NCI-H1930 (cell line): Measurements from ENCODE around the gene KMT2C.
"Not testable (repeated sequence)": the region's sequence is repeated elsewhere in the genome, so short reads cannot be mapped to it uniquely, and the experiment has no call there.

Experiments used
- DNase-seq, 2 experiments: peaks; one replicate each; lab custom pipeline; 2025; lab: John Stamatoyannopoulos, UW

The KMT2C gene

DNA sequence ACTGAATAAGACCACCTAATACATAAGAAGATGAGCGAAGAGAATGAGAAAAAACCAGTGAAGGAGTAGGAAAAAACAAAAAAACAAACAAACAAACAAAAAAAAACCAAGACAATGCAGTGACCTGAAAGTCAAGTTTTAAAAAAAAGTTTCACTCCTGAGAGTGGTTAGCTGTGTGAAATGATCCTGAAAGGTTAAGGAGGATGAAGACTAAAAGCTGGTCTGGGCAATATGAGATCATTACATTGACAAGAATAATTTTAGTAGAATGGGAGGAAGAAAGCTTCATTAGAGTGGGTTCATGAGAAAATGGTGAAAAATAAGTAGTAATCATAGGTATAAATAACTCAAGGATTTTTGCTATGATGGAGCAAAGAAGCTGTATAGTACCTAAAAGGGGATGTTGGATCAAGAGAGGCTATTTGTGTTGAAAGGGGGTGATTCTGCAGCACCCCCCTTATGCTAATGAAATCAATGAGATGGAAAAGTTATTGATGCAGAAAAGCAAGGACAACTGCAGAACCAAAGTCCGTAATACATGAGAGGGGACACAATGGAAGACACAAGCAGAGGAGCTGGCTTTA is 80.2 kb downstream of the KMT2C start:
- DNase-seq = no peak

DNA sequence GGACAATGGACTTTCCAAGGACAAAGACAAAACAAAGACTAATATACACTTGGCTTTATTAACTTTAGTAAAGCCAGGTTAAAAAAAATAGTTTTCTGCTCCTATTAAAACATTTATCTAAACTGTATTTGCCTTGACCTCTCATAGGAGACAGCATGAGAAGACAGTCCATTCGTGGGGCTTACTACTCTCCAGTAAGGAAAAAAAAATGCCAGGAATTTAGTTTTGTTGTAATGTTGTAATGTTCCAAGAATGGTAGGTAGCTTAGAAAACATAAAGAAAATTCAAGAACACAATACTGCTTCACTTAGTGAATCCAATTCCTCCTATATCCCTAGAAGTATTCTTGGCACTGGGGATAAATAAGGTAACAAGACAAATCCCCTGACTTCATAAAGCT is 81.7 kb downstream of the KMT2C start:
- DNase-seq = no peak

DNA sequence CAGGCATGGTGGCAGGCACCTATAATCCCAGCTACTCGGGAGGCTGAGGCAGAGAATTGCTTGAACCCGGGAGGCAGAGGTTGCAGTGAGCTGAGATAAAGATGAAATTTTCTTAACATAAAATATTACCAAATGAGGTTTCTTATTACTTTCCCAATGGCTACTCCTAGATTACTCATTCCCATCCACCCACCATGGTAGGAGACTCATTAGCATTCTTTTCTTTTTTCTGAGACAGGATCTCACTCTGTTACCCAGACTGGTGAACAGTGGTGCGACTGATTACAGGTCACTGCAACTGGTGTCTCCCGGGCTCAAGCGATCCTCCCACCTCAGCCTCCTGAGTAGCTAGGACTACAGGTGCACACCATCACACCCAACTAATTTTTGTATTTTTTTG is 82.5 kb downstream of the KMT2C start:
- DNase-seq = not testable (repeated sequence)

DNA sequence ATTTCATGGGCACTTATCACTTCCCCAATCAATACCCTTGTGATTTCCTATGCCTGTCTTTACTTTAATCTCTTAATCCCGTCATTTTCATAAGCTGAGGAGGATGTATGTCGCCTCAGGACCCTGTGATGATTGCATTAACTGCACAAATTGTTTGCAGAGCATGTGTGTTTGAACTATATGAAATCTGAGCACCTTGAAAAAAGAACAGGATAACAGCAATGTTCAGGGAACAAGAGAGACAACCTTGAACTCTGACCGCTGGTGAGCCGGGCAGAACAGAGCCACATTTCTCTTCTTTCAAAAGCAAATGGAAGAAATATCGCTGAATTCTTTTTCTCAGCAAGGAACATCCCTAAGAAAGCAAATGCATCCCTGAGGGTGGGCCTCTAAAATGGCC is 84.1 kb downstream of the KMT2C start:
- not testable (repeated sequence) for DNase-seq

DNA sequence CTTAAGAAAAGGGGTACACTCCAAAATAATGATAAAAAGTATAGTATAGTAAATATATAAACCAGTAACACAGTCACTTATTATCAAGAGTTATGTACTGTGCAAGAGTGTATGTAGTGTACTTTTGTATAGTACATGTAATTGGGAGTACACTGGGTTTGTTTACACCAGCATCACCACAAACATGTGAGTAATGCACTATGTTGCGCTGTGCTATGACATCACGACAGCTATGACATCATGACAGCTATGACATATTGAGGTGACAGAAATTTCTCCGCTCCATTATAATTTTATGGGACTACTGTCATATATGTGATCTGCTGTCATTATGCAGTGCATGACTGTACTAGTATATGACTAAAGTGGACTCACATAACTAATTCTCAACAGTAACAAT is 84.6 kb downstream of the KMT2C start:
- no peak for DNase-seq

DNA sequence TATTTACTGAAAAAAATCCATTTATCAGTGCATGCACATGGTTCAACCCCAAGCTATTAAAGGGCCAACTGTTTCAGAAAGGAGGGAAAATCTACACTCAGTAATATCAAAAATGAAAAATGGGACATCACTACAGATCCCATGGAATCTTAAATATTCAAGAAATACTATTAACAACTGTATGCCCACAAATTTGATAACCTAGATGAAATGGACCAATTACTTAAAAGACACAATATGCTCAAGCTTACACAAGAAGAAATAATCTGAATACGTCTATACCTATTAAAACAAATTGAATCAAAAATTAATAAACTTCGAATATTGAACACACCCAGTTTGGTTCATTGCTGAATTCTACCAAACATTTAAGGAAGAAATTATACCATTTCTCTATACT is 87.9 kb downstream of the KMT2C start:
- DNase-seq = no peak

DNA sequence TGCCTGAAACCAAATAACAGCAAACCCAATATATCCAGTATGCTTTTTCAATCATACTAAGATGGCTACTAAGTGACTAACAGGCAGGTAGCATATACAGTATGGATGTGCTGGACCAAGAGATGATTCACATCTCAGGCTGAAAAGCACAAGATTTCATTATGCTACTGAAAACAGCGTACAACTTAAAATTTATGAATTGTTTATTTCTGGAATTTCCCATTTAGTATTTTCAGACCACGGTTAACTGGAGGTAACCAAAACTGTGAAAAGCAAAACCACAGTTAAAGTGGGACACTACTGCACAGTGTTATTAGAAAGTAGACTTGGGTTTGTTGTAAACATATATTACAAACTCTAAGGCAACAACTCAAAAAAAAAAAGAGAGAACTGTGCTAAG is 91.5 kb downstream of the KMT2C start:
- DNase-seq = no peak

DNA sequence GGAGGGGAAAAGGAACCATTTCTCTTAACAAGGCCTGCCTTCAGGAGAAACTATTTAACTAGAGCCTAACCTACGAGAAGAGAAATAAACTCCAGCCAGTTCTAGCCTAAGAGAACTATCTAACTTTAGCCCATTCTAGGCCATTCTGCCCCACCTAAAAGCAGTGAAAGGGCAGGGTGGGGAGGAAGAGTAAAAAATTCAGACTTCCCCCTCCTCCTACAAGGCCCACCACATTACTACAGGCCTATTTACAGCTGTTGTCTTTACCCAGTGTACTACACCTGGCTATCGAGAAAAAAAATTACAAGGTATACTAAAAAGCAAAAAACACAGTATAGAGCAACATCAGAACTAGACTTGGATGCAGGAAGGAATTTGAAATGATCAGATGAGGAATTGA is 93.0 kb downstream of the KMT2C start:
- DNase-seq = no peak

DNA sequence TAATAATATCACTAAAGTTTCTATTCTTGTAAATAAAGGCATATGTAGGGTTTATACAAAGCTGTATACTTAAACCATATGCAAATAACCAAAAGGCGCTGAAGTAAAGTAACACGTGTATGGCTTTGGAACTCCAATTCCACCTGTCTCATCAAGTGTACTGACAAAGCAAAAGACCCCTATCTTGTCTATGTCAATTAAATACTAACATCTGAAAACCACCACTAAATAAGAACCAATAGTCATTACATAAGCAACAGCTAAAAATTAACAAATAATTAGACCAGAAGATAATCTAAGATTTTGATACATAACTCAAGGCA is 93.9 kb downstream of the KMT2C start:
- no peak for DNase-seq

DNA sequence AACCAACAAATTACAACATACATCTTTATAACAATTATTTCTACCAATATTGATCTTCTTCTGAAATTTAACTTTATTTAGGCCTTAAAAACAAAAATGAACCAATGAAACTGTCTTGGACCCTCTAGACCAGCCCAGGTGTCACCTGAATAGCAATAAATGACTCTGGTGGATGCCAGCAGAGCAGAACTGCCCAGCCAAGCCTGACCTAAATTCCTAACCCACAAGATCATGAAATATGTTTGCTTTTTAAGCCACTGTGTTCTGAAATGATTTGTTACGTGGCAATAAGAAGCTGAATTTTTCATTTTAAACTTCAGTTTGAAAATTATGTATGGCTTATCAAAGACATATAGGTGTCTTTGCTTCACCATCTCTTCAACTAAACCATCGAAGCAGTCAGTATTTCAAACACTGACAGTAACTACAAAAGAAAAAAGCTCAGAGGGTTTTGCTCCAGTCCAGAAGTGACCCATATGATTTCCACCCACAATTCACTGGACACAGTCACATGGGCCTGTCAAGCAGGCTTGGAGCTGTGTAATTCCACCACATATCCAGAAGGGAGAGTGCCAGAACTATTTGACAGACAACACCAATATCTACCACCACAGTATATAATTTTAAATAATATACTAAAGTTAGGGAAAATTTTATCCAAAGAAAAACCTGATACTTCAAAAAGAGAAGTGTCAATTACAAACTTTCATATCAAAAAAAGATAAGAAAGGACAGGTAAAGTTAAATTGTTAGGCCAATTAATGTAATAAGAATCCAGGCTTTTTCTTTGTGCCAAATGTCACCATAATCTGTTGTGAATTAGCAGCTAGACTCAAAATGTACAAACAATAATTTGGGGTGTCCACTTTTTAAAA is 94.5 kb downstream of the KMT2C start:
- DNase-seq = peak in 1 of 2 experiments; percentile 16

DNA sequence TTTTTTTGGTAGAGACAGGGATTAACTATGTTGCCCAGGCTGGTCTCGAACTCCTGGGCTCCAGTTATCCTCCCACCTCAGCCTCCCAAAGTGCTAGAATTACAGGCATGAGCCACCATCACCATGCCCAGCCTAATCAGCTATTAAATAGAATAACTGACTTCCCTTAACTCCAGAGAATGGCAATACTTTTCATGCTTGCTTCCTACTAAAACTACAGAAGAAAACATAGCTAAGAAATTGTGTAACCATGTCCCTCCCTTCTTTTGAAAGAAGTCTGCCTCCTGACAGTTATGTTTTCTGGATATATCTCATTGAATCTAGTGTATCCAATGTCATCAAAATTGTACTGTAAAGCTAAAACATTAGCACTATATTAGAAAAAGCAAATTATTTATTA is 95.6 kb downstream of the KMT2C start:
- no peak for DNase-seq

DNA sequence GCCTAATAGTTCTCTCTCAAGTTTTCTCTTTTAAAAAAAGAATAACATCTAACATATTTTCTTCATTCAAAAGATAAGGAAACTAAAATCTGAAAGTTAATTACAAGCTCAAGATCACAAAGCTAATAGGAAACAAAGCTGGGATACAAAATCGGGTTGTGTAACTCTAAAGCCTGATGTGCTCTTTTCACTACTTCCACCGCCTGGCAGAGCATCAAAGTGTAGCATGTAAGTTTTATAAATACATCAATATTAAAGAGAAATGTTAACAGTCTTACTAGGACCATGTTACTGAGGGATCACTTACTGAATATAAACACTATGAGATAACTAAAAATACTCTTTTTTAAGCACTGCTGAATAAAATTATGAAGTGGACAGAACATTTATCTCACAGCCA is 97.2 kb downstream of the KMT2C start:
- DNase-seq = no peak

DNA sequence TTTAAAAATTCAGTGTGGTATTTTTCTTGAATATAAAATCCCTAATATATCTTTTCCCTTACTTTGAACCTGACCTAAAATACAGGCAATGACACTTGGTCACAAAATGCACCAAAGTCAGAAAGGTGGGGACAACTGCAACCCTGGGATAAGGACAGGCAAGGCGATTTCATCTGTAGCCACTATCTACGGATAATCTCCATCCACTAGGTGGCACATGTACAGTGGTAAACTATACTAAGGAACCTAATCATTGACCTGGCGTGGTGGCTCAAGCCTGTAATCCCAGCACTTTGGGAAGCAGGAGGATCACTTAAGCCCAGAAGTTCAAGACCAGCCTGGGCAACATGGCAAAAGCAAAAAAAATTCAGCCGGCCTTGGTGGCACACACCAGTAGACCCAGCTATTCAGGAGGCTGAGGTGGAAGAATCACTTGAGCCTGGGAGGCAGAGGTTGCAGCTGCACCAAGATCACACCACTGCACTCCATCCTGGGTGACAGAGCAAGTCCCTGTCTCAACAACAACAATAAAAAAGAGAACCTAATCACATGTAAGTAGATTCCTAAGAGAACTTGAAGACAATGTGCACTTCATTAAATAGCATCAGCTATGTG is 98.9 kb downstream of the KMT2C start:
- peak in 1 of 2 experiments; percentile 25 for DNase-seq

DNA sequence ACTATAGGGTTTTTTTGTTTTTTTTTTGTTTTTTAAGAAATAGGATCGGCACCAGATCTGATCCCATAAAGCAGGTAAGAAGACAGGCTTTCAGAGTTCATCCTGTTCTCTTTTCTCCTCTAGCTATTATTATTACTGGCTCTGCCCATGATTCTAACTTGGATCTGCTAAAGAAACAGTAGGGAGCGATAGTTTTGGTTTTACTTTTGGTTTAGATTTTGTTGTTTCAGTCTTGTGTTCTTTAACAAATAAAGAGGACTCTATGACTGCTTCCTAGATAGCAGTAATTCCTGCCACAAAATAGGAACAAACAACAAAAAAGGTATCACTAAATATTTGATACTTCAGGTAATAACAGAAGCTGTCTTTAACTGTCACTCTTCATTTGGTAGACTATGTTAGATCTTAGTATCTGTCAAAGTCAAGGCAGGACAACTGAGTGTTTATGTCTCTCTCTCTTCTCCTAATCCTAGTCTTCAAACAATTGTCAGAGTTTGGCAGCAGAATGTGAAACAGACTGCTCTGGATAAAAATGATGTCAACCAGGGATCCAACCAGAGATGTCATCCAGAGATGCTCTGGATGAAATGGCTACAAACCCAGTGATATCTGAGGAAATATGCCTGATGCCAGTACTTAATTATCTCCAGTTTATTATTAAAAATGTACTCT is 99.8 kb downstream of the KMT2C start:
- DNase-seq = no peak

DNA sequence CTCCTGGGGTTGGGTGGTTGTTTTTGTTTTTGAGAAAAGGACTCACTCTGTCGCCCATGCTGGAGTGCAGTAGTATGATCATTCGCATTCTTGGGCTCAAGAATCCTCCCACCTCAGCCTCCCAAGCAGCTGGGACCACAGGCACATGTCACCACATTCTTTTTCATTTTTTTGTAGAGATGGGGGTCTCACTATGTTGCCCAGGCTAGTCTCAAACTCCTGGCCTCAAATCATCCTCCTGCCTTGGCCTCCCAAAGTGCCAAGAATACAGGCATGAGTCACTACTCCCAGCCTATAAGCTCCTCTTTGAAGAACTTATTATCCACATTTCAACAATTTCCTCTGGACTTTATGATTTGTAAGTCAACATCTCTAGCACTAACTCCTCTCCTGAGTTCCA is 102.7 kb downstream of the KMT2C start:
- no peak for DNase-seq

DNA sequence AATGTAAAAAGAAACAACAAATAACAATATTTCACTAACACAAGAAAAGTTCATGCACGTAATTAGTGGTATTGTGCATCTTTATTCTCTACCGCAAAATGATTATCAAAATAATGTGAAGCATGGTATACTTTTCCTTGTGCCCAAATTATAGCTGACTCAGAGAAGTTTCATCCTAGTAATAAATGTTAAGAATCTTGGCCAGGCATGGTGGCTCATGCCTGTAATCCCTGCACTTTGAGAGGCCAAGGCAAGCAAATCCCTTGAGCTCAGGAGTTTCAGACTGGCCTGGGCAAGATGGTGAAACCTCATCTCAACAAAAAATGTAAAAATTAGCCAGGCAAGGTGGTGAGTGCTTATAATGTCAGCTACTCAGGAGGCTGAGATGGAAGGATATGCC is 105.0 kb downstream of the KMT2C start:
- no peak for DNase-seq

DNA sequence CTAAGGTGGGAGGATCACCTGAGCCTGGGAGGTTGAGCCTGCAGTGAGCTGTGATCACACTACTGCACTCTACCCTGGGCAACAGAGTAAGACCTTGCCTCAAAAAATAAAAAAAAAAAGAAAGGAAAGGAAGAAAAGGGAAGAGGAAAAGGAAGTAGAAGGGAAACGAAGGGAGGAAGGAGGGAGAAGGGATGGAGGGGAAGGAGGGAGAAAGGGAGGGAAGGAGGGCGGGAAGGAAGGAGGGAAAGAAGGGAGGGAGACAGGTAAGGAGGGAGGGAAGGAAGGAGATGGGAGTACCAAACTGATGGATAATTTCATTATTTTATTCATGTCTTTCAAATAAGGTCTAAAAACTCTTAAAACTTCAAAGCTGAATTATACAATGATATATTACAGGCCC is 106.3 kb downstream of the KMT2C start:
- DNase-seq = no peak

DNA sequence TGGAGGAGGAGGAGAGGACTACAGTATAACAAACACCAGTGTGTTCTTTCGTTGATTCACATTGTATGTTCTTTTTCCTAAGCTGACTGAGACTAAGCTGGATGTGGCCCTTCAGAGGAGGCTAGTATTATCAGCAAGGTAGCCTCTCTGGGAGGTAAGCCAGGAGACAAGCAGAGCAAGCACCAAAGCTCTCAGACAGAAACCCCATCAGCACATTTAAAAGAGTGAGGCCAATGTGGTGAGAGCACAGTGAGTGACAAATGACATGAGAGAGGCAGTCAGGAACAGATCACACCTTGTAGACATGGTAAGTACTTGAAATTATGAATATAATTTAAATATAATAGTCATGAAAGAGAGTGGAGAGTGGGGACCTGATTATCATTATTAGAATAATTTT is 107.6 kb downstream of the KMT2C start:
- no peak for DNase-seq

DNA sequence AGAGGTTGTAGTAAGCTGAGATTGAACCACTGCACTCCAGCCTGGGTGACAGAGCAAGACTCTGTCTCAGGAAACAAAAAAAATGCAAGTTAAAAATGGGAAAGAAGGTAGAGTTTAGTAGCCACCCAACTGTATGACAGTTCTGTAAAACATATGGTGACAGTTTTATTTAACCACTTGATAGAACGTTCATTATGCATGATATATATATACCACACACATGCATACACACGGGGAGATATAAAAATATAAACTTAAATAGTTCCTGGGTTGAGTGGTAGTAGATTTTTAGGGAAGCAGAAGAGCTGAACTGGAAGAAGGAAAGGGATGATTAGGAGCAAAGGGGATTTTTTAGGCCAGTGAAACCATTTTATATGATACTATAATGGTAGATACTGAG is 120.0 kb downstream of the KMT2C start:
- no peak for DNase-seq

DNA sequence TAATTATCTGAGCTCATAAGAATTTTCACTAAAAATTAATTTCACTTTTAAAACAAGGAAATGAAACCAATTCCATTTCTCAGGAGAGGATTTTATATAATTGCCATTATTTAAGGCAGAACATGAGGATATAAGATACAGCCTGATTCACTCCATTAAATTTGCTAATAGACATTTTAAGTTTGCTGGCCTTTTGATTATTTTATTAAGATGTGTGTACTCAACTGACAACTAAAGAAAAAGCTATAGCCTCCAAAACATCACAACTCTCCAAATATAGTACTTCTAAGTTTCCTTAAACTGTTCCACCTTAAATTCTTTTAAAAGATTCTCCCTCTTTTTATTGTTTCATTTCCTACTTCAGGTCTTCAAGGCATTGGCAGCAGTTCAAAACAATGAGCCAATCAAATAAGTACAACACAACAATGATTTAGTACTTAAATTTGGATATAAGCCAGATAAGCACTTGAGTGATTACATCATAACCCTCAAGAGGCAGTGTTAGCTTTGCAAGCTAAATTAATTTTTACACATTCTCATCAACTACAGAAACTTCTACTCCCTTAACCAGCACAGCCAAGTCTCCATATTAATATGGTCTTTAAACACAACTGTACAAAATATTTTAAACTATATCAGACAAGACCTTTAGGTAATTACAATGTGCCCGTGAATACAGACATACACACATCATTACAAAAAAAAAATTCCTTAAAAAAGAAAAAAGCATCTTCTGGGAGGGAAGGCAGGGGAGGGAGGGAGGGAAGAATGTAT is 121.8 kb downstream of the KMT2C start:
- DNase-seq = peak in 1 of 2 experiments; percentile 12

DNA sequence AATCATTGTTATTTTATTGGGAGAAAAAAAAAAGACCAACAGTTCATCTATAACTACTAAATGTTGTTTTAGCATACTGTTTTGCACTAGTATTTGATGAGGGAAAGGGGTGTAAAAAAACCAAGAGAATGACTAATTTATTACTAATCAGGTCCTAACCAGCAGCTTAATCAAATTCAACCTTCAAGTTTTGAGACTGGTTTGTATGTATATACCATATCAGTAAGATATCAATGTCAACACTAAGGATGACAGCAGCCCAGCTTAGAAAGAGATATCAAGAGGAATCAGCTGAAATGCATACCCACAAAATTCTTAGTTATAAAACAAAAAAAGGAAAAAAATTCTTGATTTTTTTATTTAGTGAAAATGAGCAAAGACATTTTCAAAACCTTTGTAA is 122.6 kb downstream of the KMT2C start:
- DNase-seq = no peak

DNA sequence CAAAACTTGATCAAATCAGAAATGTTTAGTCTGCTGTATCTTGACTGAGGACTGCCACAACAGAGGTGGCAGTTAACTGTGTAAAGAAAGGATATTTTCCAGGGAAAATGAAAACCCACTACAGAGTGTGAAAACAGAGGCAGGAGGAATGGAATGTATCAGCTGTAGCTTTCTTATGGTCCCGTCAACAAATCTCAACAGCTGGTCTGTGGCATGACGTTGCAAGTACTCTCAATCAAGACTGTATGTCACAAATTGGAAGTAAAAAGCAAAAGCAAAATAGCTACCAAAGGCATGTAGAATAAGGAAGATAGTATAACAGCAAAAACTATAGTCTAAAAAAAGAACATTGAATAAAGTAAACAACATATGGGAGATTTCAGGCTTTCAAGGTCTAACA is 123.5 kb downstream of the KMT2C start:
- DNase-seq = no peak
